Mesendoderm (in vitro differentiated cells): ENCODE results near the gene CHST8.
"Not testable (repeated sequence)": the region's sequence is repeated elsewhere in the genome, so short reads cannot be mapped to it uniquely, and the experiment has no call there.

Experiments used
- DNase-seq: peaks from one replicate; pipeline ENCODE4 v3.0.0; 2013
- H2AK5ac ChIP-seq: 2 replicates; pipeline ENCODE4 v1.6.1; 2013; ENCODE audit warnings: low read length, inconsistent platforms
- H2BK120ac ChIP-seq: 2 replicates; pipeline ENCODE4 v1.6.1; 2013; ENCODE audit warnings: low read depth, mild to moderate bottlenecking, low read length, moderate library complexity, mixed read lengths
- H2BK15ac ChIP-seq: replicated peaks from 2 replicates; pipeline ENCODE4 v1.6.1; 2013; ENCODE audit warnings: low read depth, mild to moderate bottlenecking, moderate library complexity
- H2BK5ac ChIP-seq: 2 replicates; pipeline ENCODE4 v1.6.1; 2013; ENCODE audit warnings: low read length, inconsistent platforms
- H3K18ac ChIP-seq: 2 replicates; pipeline ENCODE4 v1.6.1; 2013; ENCODE audit warnings: mild to moderate bottlenecking, low read length, mixed read lengths
- H3K23ac ChIP-seq: one replicate; pipeline ENCODE4 v1.6.1; 2013; ENCODE audit warnings: low read length
- H3K27ac ChIP-seq: 2 replicates; pipeline ENCODE4 v1.5.1; 2013; ENCODE audit warnings: low read depth, mild to moderate bottlenecking, inconsistent platforms, low read length, moderate library complexity
- H3K27me3 ChIP-seq: 2 replicates; pipeline ENCODE4 v1.6.1; 2013; ENCODE audit warnings: low read length, control low read depth, mild to moderate bottlenecking, inconsistent platforms; ENCODE audit not compliant: insufficient read depth, poor library complexity
- H3K36me3 ChIP-seq: 2 replicates; pipeline ENCODE4 v1.6.1; 2013; ENCODE audit warnings: low read length, inconsistent platforms; ENCODE audit not compliant: control insufficient read depth, insufficient read depth
- H3K4ac ChIP-seq: one replicate; pipeline ENCODE4 v1.6.1; 2013; ENCODE audit warnings: low read depth, mild to moderate bottlenecking, low read length, moderate library complexity
- H3K4me1 ChIP-seq: 2 replicates; pipeline ENCODE4 v1.6.1; 2013; ENCODE audit warnings: low read depth, low read length, inconsistent platforms; ENCODE audit not compliant: control insufficient read depth
- H3K4me2 ChIP-seq: 2 replicates; pipeline ENCODE4 v1.6.1; 2013; ENCODE audit warnings: low read length
- H3K4me3 ChIP-seq: 2 replicates; pipeline ENCODE4 v1.5.1; 2013; ENCODE audit warnings: mild to moderate bottlenecking, low read length
- H3K56ac ChIP-seq: one replicate; pipeline ENCODE4 v1.6.1; 2013; ENCODE audit warnings: low read length
- H3K79me1 ChIP-seq: 2 replicates; pipeline ENCODE4 v1.6.1; 2013; ENCODE audit warnings: low read length, inconsistent platforms
- H3K79me2 ChIP-seq: 2 replicates; pipeline ENCODE4 v1.6.1; 2013; ENCODE audit warnings: mild to moderate bottlenecking, low read length; ENCODE audit not compliant: control insufficient read depth, insufficient read depth
- H3K9ac ChIP-seq: 2 replicates; pipeline ENCODE4 v1.6.1; 2013; ENCODE audit warnings: low read length, inconsistent platforms
- H4K5ac ChIP-seq: one replicate; pipeline ENCODE4 v1.6.1; 2013; ENCODE audit warnings: low read length
- H4K8ac ChIP-seq: one replicate; pipeline ENCODE4 v1.6.1; 2013; ENCODE audit warnings: low read depth, mild to moderate bottlenecking, control low read depth, low read length, moderate library complexity
- WGBS: extraction: QIAGEN DNeasy Blood & Tissue Kit; methylation state at CpG from one replicate; pipeline ENCODE4 v1.1.7; 2013; ENCODE audit warnings: low lambda C conversion rate, missing lambda C conversion rate; ENCODE audit not compliant: insufficient coverage; ENCODE audit errors: extremely low coverage; 5-methylcytosine and 5-hydroxymethylcytosine counted together

The CHST8 gene

GRCh38 chr19:33602576-33603204, 19.1 kb upstream of the CHST8 start:
- Histone ChIP-seq H3K79me1 (no peaks in the 10 kb centered on the region), H3K4me1 (no peaks in the 10 kb centered on the region), H2BK120ac (no peak overlapping the region), H2BK5ac (no peak overlapping the region), H3K79me2 (no peaks in the 10 kb centered on the region), H3K4me3 (no peak overlapping the region), H2AK5ac (no peak overlapping the region), H4K5ac (no peak overlapping the region), H3K27ac (no peak overlapping the region), H3K4ac (no peak overlapping the region), H2BK15ac (no peak overlapping the region), H3K27me3 (no peaks in the 10 kb centered on the region), H3K23ac (no peak overlapping the region), H3K56ac (no peak overlapping the region), H3K18ac (no peak overlapping the region), H3K4me2 (no peak overlapping the region), H3K36me3 (no peaks in the 10 kb centered on the region), H4K8ac (no peak overlapping the region), H3K9ac (no peak overlapping the region)
- WGBS, result no CpG with 5 or more reads among the region's 16 CpGs
- no peak for DNase-seq

- Histone ChIP-seq H2BK5ac (no peak overlapping the region), H3K27me3 (no peaks in the 10 kb centered on the region), H3K79me2 (no peaks in the 10 kb centered on the region), H3K4ac (no peak overlapping the region), H3K23ac (no peak overlapping the region), H3K4me3 (no peak overlapping the region), H3K4me2 (no peak overlapping the region), H4K5ac (no peak overlapping the region), H2BK120ac (no peak overlapping the region), H3K4me1 (no peaks in the 10 kb centered on the region), H3K36me3 (no peaks in the 10 kb centered on the region), H3K56ac (no peak overlapping the region), H3K79me1 (no peaks in the 10 kb centered on the region), H2BK15ac (no peak overlapping the region), H3K9ac (no peak overlapping the region), H3K18ac (no peak overlapping the region), H2AK5ac (no peak overlapping the region), H4K8ac (no peak overlapping the region), H3K27ac (no peak overlapping the region)
- no CpG with 5 or more reads among the region's 6 CpGs for WGBS
- no peak for DNase-seq
These were observed 18.4 kb upstream of the CHST8 start for GRCh38 chr19:33603377-33603776.

GRCh38 chr19:33604651-33605050, 17.1 kb upstream of the CHST8 start:
- no peaks in the 10 kb centered on the region for H3K79me2 ChIP-seq
- no peak overlapping the region for H2BK15ac ChIP-seq
- no peak overlapping the region for H3K18ac ChIP-seq
- no peak overlapping the region for H3K4ac ChIP-seq
- no peaks in the 10 kb centered on the region for H3K36me3 ChIP-seq
- H4K8ac ChIP-seq, result no peak overlapping the region
- DNase-seq, result no peak
- WGBS, result no CpG with 5 or more reads among the region's 5 CpGs
- H2BK120ac ChIP-seq, result no peak overlapping the region
- no peak overlapping the region for H3K23ac ChIP-seq
- H3K4me2 ChIP-seq, result no peak overlapping the region
- H3K27me3 ChIP-seq, result no peaks in the 10 kb centered on the region
- H3K27ac ChIP-seq, result no peak overlapping the region
- H3K56ac ChIP-seq, result no peak overlapping the region
- no peak overlapping the region for H4K5ac ChIP-seq
- no peak overlapping the region for H2BK5ac ChIP-seq
- no peaks in the 10 kb centered on the region for H3K4me1 ChIP-seq
- no peak overlapping the region for H2AK5ac ChIP-seq
- H3K79me1 ChIP-seq, result no peaks in the 10 kb centered on the region
- H3K4me3 ChIP-seq, result no peak overlapping the region
- H3K9ac ChIP-seq, result no peak overlapping the region

- H3K79me2 ChIP-seq, H2BK5ac ChIP-seq, H4K8ac ChIP-seq, H3K27ac ChIP-seq, H4K5ac ChIP-seq, H3K23ac ChIP-seq, H3K36me3 ChIP-seq, H3K4me1 ChIP-seq, H3K4me2 ChIP-seq, H3K4ac ChIP-seq, H3K4me3 ChIP-seq, H3K56ac ChIP-seq, H3K27me3 ChIP-seq, H3K18ac ChIP-seq, H3K79me1 ChIP-seq, DNase-seq, H3K9ac ChIP-seq, H2AK5ac ChIP-seq, H2BK15ac ChIP-seq, H2BK120ac ChIP-seq: not testable (repeated sequence)
- no CpG with 5 or more reads among the region's 5 CpGs for WGBS
These were observed 15.9 kb upstream of the CHST8 start for GRCh38 chr19:33605803-33606295.

- no peaks in the 10 kb centered on the region for H3K36me3 ChIP-seq
- no peaks in the 10 kb centered on the region for H3K79me1 ChIP-seq
- no peak overlapping the region for H2AK5ac ChIP-seq
- no peak overlapping the region for H3K4ac ChIP-seq
- H3K23ac ChIP-seq, result no peak overlapping the region
- no peaks in the 10 kb centered on the region for H3K27me3 ChIP-seq
- H3K9ac ChIP-seq, result no peak overlapping the region
- H3K56ac ChIP-seq, result no peak overlapping the region
- WGBS, result no CpG with 5 or more reads among the region's 4 CpGs
- H3K4me3 ChIP-seq, result no peak overlapping the region
- H4K5ac ChIP-seq, result no peak overlapping the region
- no peaks in the 10 kb centered on the region for H3K4me1 ChIP-seq
- no peaks in the 10 kb centered on the region for H3K79me2 ChIP-seq
- H3K18ac ChIP-seq, result no peak overlapping the region
- H2BK120ac ChIP-seq, result no peak overlapping the region
- H4K8ac ChIP-seq, result no peak overlapping the region
- H2BK15ac ChIP-seq, result no peak overlapping the region
- no peak overlapping the region for H3K4me2 ChIP-seq
- H3K27ac ChIP-seq, result no peak overlapping the region
- no peak for DNase-seq
- no peak overlapping the region for H2BK5ac ChIP-seq
These were observed 15.2 kb upstream of the CHST8 start for GRCh38 chr19:33606556-33606955.

GRCh38 chr19:33609353-33609752, 12.4 kb upstream of the CHST8 start:
- H3K79me1 ChIP-seq, result no peaks in the 10 kb centered on the region
- H3K27me3 ChIP-seq, result no peaks in the 10 kb centered on the region
- H3K4me2 ChIP-seq, result no peak overlapping the region
- H3K4me1 ChIP-seq, result no peaks in the 10 kb centered on the region
- no peak overlapping the region for H4K8ac ChIP-seq
- H3K56ac ChIP-seq, result no peak overlapping the region
- H3K9ac ChIP-seq, result no peak overlapping the region
- H3K18ac ChIP-seq, result no peak overlapping the region
- no peak overlapping the region for H4K5ac ChIP-seq
- no peak overlapping the region for H2BK5ac ChIP-seq
- H3K4ac ChIP-seq, result no peak overlapping the region
- no peak overlapping the region for H3K27ac ChIP-seq
- H3K4me3 ChIP-seq, result no peak overlapping the region
- WGBS, result no CpG with 5 or more reads among the region's 1 CpG
- H2BK120ac ChIP-seq, result no peak overlapping the region
- no peak overlapping the region for H2AK5ac ChIP-seq
- no peaks in the 10 kb centered on the region for H3K79me2 ChIP-seq
- H3K36me3 ChIP-seq, result no peaks in the 10 kb centered on the region
- no peak overlapping the region for H2BK15ac ChIP-seq
- no peak for DNase-seq
- no peak overlapping the region for H3K23ac ChIP-seq
